CMK (cell line): ENCODE measurements around the gene ETNK2.

Source experiments
- DNase-seq: peaks from one replicate; pipeline ENCODE4 v3.0.0-alpha.2; 2010; ENCODE audit warnings: low read depth

ETNK2 gene

GRCh38 chr1:204151552-204152309 lies at the start of gene ETNK2:
ETNK2 (minus strand) TSS chr1:204152044; CDS start chr1:204151852, 192 bp downstream.
- DNase-seq = peak; percentile 36

DNA sequence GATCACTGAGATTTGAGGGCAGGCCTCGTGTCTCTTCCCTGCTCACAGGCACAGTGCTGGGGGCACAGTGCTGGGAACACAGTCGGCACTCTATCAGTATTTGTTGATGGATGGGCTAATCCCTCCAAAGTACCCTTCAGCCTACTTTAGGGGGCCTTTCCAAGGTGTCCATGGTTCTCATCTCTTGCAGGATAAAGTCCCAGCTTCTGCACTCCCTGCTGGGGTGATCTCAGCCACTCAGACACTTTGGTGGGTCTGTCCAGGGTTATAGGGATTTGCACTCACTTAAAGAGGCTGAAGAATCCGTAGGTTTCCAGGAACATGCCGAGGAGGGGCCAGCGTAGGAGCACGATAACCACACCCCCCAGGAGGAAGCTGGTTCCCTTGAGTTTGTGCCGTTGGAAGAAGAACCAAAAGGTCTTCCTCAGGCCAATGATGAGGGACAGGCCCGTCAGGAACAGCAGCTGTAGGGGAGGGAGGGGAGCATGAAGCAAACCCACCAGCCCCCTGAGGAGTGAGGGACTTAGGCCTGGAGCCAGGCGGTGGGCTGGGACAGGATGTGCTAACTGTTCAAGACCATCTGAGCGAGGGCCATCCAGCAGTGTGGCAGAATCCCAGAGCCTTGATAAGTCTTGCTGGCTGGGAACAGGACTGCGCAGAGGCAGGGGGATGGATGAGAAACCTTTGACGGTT lies 49.6 kb upstream of the ETNK2 start:
- no peak for DNase-seq

GRCh38 chr1:204199579-204199978 lies 47.7 kb upstream of the ETNK2 start:
- DNase-seq = no peak

GRCh38 chr1:204198348-204199340 lies 46.8 kb upstream of the ETNK2 start:
- DNase-seq = no peak

GRCh38 chr1:204197068-204197467 lies 45.2 kb upstream of the ETNK2 start:
- DNase-seq = no peak

DNA sequence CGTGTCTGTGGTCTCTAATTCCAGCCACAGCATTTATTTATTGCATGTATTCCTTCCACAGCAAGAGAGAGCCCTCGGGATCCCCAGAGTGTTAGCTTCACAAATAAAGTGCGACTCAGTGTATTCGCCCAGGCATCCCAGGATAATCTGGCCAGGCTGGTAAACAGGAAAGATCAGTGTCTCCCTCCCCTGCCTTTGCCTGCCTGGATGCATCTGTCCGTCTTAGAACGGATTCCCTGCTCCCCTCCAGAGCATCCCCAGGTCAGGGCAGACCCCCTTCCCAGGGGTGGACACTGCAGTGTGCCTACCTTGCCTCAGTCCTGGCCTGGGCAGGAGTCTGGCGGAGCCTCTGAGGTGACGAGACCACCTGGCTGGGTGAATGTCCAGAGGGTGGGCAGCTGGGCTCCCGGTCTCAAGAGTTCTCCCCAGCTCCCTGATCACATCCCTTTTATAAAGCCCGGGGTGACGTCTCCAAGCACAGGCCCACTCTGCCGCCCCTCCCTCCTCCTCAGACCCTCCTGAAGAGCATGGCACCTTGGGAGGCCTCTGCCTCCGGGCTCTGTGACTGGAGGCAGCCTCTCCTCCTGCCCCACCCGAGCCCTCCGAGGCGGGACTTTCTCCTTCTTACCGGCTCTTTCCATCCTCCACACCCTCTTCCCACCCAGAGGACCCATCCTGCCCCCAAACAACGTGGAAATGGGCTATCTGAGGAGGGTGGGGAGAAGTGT lies 44.4 kb upstream of the ETNK2 start, which contains the start of gene KISS1:
TSS of gene KISS1 (minus strand) at position 424 of the 728 bp plus-strand sequence. CDS start 3,615 bp downstream, outside the sequence.
- DNase-seq = no peak

DNA sequence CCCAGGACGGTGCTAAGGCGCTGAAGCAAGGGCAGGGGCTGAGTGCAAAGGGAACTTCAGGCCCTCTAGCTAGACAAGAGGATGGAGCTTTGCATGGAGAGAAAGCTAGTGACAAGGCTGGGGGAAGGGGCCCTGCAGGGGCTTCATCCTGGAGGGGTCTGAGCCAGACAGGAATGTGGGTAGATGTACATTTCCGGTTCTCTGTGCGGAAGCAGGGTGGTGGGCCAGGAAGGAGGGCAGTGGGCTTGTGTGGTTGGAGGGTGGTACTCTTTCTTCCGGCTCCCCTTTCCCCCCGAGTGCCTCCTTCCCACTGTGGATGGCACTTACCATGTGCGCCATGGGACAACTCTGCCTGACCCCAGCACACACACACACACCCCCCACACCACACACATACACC lies 42.9 kb upstream of the ETNK2 start:
- DNase-seq = peak; percentile 76

GRCh38 chr1:204194080-204194479 lies 42.2 kb upstream of the ETNK2 start:
- no peak for DNase-seq

GRCh38 chr1:204192589-204193352 lies 40.9 kb upstream of the ETNK2 start:
- DNase-seq = no peak

DNA sequence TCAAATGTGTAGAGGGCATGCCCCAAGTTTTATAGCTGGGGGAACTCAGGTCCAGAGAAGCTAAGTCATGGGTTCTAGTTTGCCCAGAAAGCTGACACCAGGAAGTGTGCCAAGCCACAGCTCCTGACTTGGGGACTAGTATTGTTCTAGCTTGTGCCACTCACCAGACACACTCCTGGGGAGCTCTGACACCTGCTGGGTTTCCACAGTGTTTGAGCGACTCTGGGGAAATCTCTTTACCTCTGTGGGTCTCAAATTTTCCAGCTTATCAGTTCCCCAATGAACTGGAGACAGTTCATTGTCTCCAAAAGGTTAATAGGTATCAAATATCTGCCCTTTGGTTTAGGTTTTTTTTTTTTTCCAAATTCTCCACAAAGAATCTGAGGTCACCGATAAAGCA lies 40.2 kb upstream of the ETNK2 start:
- DNase-seq = no peak

- no peak for DNase-seq
These were observed 39.6 kb upstream of the ETNK2 start for GRCh38 chr1:204191456-204191855.

DNA sequence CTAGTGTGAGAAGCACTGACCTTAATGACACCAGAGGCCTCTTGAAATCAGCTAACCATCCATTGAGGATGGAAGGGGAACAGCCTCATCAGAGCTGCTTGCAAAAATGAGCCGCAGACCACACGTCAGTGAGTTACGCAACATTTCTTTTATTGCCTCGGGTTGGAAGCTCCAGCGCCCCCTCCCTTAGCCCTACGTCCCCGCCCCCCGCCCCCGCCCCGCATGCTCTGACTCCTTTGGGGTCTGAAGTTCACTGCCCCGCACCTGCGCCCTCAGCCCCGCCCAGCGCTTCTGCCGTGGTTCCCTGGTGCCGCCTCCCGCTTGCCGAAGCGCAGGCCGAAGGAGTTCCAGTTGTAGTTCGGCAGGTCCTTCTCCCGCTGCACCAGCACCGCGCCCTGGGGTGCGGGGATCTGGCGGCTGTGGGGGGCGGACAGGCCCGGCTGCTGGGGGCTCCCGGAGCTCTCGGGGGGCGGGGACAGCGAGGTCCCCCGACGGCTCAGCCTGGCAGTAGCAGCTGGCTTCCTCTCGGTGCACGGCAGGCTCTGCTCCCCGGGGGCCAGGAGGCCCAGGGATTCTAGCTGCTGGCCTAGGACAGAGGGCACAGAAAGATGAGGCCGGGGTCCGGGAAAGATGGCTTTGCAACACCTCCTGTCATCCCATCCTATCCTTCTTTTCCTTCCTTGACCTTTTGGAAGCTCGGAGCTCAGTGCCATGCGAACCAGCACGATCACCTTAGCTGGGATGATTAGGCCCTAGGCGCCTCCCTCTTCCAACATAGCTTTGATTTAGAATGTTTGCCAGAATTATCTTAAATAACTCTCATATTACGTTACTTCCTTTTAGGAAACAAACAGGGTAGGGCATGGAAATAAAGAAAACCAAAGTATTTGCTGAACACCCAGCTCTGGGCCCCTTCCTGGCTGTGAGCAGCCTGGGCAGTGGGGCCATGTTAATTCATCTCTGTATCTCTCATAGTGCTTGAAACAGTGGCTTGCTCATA lies 38.7 kb upstream of the ETNK2 start:
- no peak for DNase-seq

DNA sequence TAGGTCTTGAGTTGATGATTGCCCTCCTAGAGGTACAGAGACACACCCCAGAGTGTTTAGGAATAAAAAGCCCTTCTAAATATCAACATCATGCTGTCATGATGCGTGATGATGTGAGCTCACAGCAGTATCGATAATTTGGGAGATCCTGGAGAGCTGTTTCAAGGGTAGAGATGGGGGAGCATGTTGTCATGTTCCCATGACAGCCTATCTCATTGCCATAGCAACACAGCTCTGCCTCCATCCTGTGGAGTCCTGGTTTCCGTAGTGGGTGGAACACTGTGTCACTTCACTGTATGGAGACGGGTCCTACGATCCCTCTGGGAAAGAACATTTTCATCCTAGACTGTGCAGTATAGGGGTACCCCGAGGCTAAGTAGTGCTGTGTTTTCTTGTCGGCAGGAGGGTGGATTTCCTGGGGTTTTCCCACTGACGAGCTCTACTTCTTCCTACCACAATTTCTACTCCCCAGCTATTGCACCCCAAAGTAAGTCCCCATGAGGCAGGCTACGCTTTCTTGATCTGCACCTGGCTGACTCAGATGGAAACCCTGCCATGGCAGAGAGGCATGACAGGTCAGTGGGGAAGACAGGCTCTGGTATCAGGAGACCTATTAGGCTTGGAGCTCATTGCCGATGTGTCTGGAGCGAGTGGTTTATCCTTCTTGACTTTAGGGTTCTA lies 37.3 kb upstream of the ETNK2 start:
- no peak for DNase-seq

- DNase-seq = no peak
These were observed 34.8 kb upstream of the ETNK2 start for GRCh38 chr1:204186597-204186996.

DNA sequence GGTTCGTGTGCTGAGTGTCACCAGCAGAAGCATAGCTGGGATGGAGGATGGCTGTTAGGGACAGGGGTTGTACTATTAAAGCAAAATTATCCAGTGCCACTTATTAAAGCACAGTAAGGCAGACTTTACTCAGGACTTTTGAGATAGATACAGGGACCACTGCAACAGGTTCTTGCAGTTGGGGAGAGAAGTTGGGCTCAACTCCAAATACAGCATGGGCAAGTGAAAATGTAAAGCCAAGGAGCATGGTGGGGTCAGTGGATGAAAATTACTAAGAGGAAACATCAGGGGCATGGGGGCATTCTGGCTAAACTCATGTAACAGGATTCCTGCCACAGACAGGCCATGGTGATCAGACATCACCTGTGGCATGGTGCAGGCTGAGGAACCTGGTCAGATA lies 29.3 kb upstream of the ETNK2 start:
- no peak for DNase-seq

GRCh38 chr1:204180133-204180532 lies 28.3 kb upstream of the ETNK2 start:
- DNase-seq = no peak

GRCh38 chr1:204178487-204179281 lies 26.8 kb upstream of the ETNK2 start:
- DNase-seq = peak; percentile 34

GRCh38 chr1:204177133-204177532 lies 25.3 kb upstream of the ETNK2 start:
- peak; percentile 97 for DNase-seq
